ENCODE results near the gene MYO15A. TPM values are rescaled to one million over a fixed set of nuclear protein-coding genes. Genes with fewer than 3 reads are reported as not detected.

Gene MYO15A
- total RNA-seq, 1 experiment from 2014 or later: 2.8 TPM

DNA sequence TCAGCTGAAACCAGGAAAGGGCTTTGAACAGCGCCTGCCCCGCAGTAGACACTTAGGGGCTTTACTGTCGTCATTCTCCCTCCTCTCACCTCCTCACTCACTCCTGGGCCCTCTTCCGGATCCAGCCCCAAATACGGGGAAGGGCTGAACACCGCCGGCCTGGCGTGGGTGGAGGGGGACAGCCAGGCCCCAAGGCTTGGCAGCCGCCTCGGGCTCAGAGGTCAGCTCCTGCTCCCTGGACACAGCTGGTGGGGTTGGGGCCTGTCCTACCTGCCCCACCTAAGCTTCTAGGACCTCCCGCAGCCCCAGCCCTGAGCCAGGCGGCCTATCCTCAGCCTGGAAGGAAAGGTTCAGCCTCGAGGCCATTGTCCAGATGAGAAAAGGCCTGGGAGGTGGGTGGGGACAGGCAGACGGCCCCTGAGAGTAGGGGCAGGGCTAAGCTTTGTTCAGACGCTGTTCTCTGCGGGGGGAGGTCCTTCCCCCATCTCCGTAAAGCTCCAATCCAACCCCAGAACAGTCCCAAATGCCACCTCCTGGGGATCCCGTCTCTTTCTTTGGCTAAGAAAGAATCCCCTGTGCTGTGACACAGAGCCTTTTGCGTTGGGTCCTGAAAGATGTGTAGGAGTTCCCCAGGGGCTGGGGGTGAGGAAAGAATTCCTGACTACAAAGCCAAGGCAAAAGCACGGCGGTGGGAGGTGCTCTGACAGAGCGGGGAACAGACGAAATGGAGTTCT lies 116.0 kb downstream of the MYO15A start:
- no peaks in the 10 kb centered on the region for H3K36me3 ChIP-seq (ENCODE audit: control insufficient read depth in 1 of 2, insufficient read depth in 2 of 2, low read length in 2 of 2)
- no peaks in the 10 kb centered on the region for H3K9me2 ChIP-seq (ENCODE audit: insufficient read depth)
- POLR2A ChIA-PET: no interaction called here
- ATAC-seq (no peak), DNase-seq (ENCODE audit: low read depth, low spot score) (no peak)
- peak overlapping the region; percentile 46 for H3K9ac ChIP-seq (ENCODE audit: low read length)
- RAD21 ChIA-PET (ENCODE audit: low non-redundant PET in 1 of 2, low total read pairs in 2 of 2, uncharacterized antibody in 2 of 2, unreplicated experiment in 2 of 2): no interaction called here
- peak overlapping the region; percentile 74 for H2AFZ ChIP-seq (ENCODE audit: low read depth, low read length, poor library complexity, severe bottlenecking)
- 0 out of 2 replicates have a peak overlapping the region, but pooled peaks have one; percentile 10 for H3K27ac ChIP-seq (ENCODE audit: low read depth, low read length)
- CTCF ChIA-PET: interaction anchor here (1.5 kb wide), 1 partner anchor 40 kb away, joined by 3 read pairs; the partner anchor contains the start of gene ALKBH5
- intact Hi-C loops (cut with micrococcal nuclease): loop anchor here (2.0 kb wide), 1 partner anchor 36 kb away; the partner anchor contains the start of gene MIEF2
- H3K79me2 ChIP-seq (ENCODE audit: insufficient read depth, low read length): peaks cover 17% of the 10 kb centered on the region
- no peaks in the 10 kb centered on the region for H3K27me3 ChIP-seq (ENCODE audit: insufficient read depth, low read length)
- H3K9me3 ChIP-seq (ENCODE audit: control insufficient read depth in 1 of 2, insufficient read depth in 1 of 2, low read depth in 1 of 2, low read length in 2 of 2): no peaks in the 10 kb centered on the region
- no TSS peak for BruUV-seq (replicated peaks)
- TF ChIP-seq YY1 (IDR thresholded peaks at IDR 0.05; ENCODE audit: extremely low read depth, insufficient replicate concordance, low read depth, low read length) (no peak), ZFX (IDR thresholded peaks at IDR 0.05) (peak; percentile 22; the same call in 1 of the 2 replicates)
- H3K4me3 ChIP-seq (replicated peaks in 1 of 2; ENCODE audit: low read depth in 1 of 2, low read length in 2 of 2): peak overlapping the region; percentile 37 to 46
- peak overlapping the region; percentile 81 for H3K4me2 ChIP-seq (ENCODE audit: low read length)
- H4K20me1 ChIP-seq (ENCODE audit: insufficient read depth): no peaks in the 10 kb centered on the region
- peaks cover 23 to 42% of the 10 kb centered on the region in 2 experiments for H3K4me1 ChIP-seq (ENCODE audit: control insufficient read depth in 1 of 2, insufficient read depth in 2 of 2, low read length in 2 of 2)

GRCh38 chr17:18225121-18225641 lies 116.6 kb downstream of the MYO15A start, which contains the start of gene LLGL1:
Gene LLGL1 (plus strand): TSS chr17:18225635. CDS start chr17:18225683, 48 bp downstream.
- Histone ChIP-seq H3K27me3 (ENCODE audit: insufficient read depth, low read length) (no peaks in the 10 kb centered on the region), H3K27ac (ENCODE audit: low read depth, low read length) (peak within 1 kb of the TSS; percentile 57; the same call in 1 of the 2 replicates), H3K4me2 (ENCODE audit: low read length) (peak within 1 kb of the TSS; percentile 95), H3K9ac (ENCODE audit: low read length) (peak within 1 kb of the TSS; percentile 79), H3K4me1 (ENCODE audit: control insufficient read depth in 1 of 2, insufficient read depth in 2 of 2, low read length in 2 of 2) (peaks cover 21 to 38% of the 10 kb centered on the region in 2 experiments), H3K36me3 (ENCODE audit: control insufficient read depth in 1 of 2, insufficient read depth in 2 of 2, low read length in 2 of 2) (no peaks in the 10 kb centered on the region), H3K4me3 (replicated peaks in 1 of 2; ENCODE audit: low read depth in 1 of 2, low read length in 2 of 2) (peak within 1 kb of the TSS; percentile 91 to 94), H3K79me2 (ENCODE audit: insufficient read depth, low read length) (peaks cover 17% of the 10 kb centered on the region), H3K9me3 (ENCODE audit: control insufficient read depth in 1 of 2, insufficient read depth in 1 of 2, low read depth in 1 of 2, low read length in 2 of 2) (no peaks in the 10 kb centered on the region), H2AFZ (ENCODE audit: low read depth, low read length, poor library complexity, severe bottlenecking) (peak within 1 kb of the TSS; percentile 74), H4K20me1 (ENCODE audit: insufficient read depth) (no peaks in the 10 kb centered on the region), H3K9me2 (ENCODE audit: insufficient read depth) (no peaks in the 10 kb centered on the region)
- DNase-seq (ENCODE audit: low read depth, low spot score) (peak; percentile 88), ATAC-seq (peak; percentile 94)
- intact Hi-C loops (cut with micrococcal nuclease): loop anchor here (2.0 kb wide), 1 partner anchor 36 kb away; the partner anchor contains the start of gene MIEF2
- TF ChIP-seq CTCF (IDR thresholded peaks at IDR 0.05 in 2 of 3, conservative IDR thresholded peaks at IDR 0.05 in 1 of 3; ENCODE audit: borderline replicate concordance in 1 of 3, insufficient read depth in 1 of 3, low read depth in 2 of 3, low read length in 2 of 3): no peak
- TF ChIP-seq YY1 (IDR thresholded peaks at IDR 0.05; ENCODE audit: extremely low read depth, insufficient replicate concordance, low read depth, low read length): peak; percentile 59
- TF ChIP-seq CBX3 (IDR thresholded peaks at IDR 0.05; ENCODE audit: low read depth): no peak
- TF ChIP-seq SP1 (IDR thresholded peaks at IDR 0.05; ENCODE audit: low read depth): no peak; the same call in 1 of the 2 replicates
- POLR2A ChIA-PET: no interaction called here
- BruUV-seq (replicated peaks): no TSS peak
- CTCF ChIA-PET: interaction anchor here (1.5 kb wide), 1 partner anchor 41 kb away, joined by 3 read pairs; the partner anchor contains the start of gene ALKBH5
- RAD21 ChIA-PET (ENCODE audit: low non-redundant PET in 1 of 2, low total read pairs in 2 of 2, uncharacterized antibody in 2 of 2, unreplicated experiment in 2 of 2): no interaction called here

Measured in HCT116 (cell line).